HepG2 (cell line): ENCODE results near the gene PRDM8. TPM values are rescaled to one million over a fixed set of nuclear protein-coding genes. Genes with fewer than 3 reads are reported as not detected.
"Not testable (repeated sequence)": the region's sequence is repeated elsewhere in the genome, so short reads cannot be mapped to it uniquely, and the experiment has no call there.

Experiments used
- ATAC-seq: fragments of 200-7000 bp; cut with Tn5 transposase; 3 replicates; pipeline ENCODE4 v1.9.1; 2020; ENCODE audit warnings: mild to moderate bottlenecking, moderate library complexity
- BruUV-seq: library from RNA; stranded (reverse); fragments of 400-500 nt; replicated peaks from 2 replicates; lab custom pipeline; 2021; lab: Mats Ljungman, UMichigan
- CTCF ChIA-PET: fragments of 300-600 bp; formaldehyde crosslinking; extraction: SDS; loops from one replicate; lab custom pipeline; 2021; ENCODE audit warnings: low total read pairs, inconsistent platforms, low intra/inter-chr PET ratio; lab: Yijun Ruan, JAX
- POLR2A ChIA-PET: fragments of 350-600 bp; sonication (Branson Sonifier 250); formaldehyde crosslinking; loops from one replicate; lab custom pipeline; 2020; ENCODE audit warnings: antibody characterized with exemption, inconsistent platforms; lab: Yijun Ruan, JAX
- DNase-seq: peaks from one replicate; pipeline ENCODE4 v3.0.0-alpha.2; 2015; ENCODE audit warnings: low spot score
- FAIRE-seq: peaks from 3 replicates; lab custom pipeline; 2011; peaks lifted over from hg19 to GRCh38; lab: Jason Lieb, UNC
- H2AFZ ChIP-seq: one replicate; pipeline ENCODE4 v1.6.1; 2011; ENCODE audit warnings: low read length, inconsistent platforms
- H3K27ac ChIP-seq: fragments of 300-600 bp; 3 replicates; pipeline ENCODE4 v1.8.0; 2011; ENCODE audit warnings: mixed run types, mild to moderate bottlenecking, mixed read lengths, low read length, inconsistent platforms; ENCODE audit not compliant: insufficient read depth; ENCODE audit errors: extremely low read length
- H3K27me3 ChIP-seq, 2 experiments: fragments of 200-600 bp in 1 of 2; 2 replicates in 1 of 2; 3 replicates in 1 of 2; pipeline versions ENCODE4 v1.6.0 to v1.8.0; 2011; ENCODE audit warnings: low read length in 2 of 2, mild to moderate bottlenecking in 2 of 2, moderate library complexity in 2 of 2, inconsistent platforms in 1 of 2; ENCODE audit not compliant: insufficient read depth in 2 of 2, control insufficient read depth in 1 of 2
- H3K36me3 ChIP-seq, 2 experiments: fragments of 200-600 bp in 1 of 2; replicated peaks in 1 of 2; 2 replicates in 1 of 2; 3 replicates in 1 of 2; pipeline versions ENCODE4 v1.5.1 to v1.8.0; 2011; ENCODE audit warnings: low read length in 2 of 2, inconsistent platforms in 1 of 2; ENCODE audit not compliant: insufficient read depth in 2 of 2, control insufficient read depth in 1 of 2
- H3K4me1 ChIP-seq: 2 replicates; pipeline ENCODE4 v1.5.1; 2012; ENCODE audit warnings: low read length, inconsistent platforms; ENCODE audit not compliant: insufficient read depth
- H3K4me2 ChIP-seq: 2 replicates; pipeline ENCODE4 v1.6.0; 2011; ENCODE audit warnings: low read depth, low read length, inconsistent platforms
- H3K4me3 ChIP-seq, 3 experiments: fragments of 200-600 bp in 1 of 3; sonication (generic), shearing (Covaris generic) in 1 of 3; replicated peaks in 1 of 3; 2 replicates each; pipeline ENCODE4 v1.5.1; 2011 to 2016; ENCODE audit warnings: low read length in 3 of 3, inconsistent platforms in 2 of 3, low read depth in 2 of 3, mild to moderate bottlenecking in 2 of 3, control low read depth in 1 of 3, mixed read lengths in 1 of 3; ENCODE audit not compliant: insufficient read depth in 1 of 3
- H3K79me2 ChIP-seq: one replicate; pipeline ENCODE4 v1.6.1; 2011; ENCODE audit warnings: low read length, inconsistent platforms; ENCODE audit not compliant: insufficient read depth
- H3K9ac ChIP-seq: 2 replicates; pipeline ENCODE4 v1.6.0; 2011; ENCODE audit warnings: mild to moderate bottlenecking, low read depth, low read length, inconsistent platforms; ENCODE audit not compliant: insufficient read depth
- H3K9me3 ChIP-seq: 2 replicates; pipeline ENCODE4 v1.5.1; 2012; ENCODE audit warnings: mild to moderate bottlenecking, low read length
- H4K20me1 ChIP-seq: 2 replicates; pipeline ENCODE4 v1.6.0; 2011; ENCODE audit warnings: inconsistent platforms, mild to moderate bottlenecking, low read length, moderate library complexity; ENCODE audit not compliant: insufficient read depth
- ATF7 ChIP-seq, 2 experiments: fragments of 450-650 bp in 1 of 2; sonication (generic) in 1 of 2; formaldehyde crosslinking in 1 of 2; IDR thresholded peaks; 2 replicates each; pipeline versions ENCODE4 v1.4.0 to v1.6.1; 2016 to 2020; ENCODE audit warnings: antibody characterized with exemption in 1 of 2, mild to moderate bottlenecking in 1 of 2, missing genetic modification reagents in 1 of 2
- CREM ChIP-seq, 2 experiments: sonication (generic) in 1 of 2; formaldehyde crosslinking in 1 of 2; IDR thresholded peaks; 2 replicates each; pipeline versions ENCODE4 v1.4.0 to v1.6.1; 2016 to 2020; ENCODE audit warnings: antibody characterized with exemption in 1 of 2, mild to moderate bottlenecking in 1 of 2, missing genetic modification reagents in 1 of 2
- GATAD2A ChIP-seq: IDR thresholded peaks from 2 replicates; pipeline ENCODE4 v1.6.1; 2016
- RBM39 ChIP-seq: fragments of 200-400 bp; formaldehyde crosslinking; IDR thresholded peaks from one replicate; pipeline ENCODE4 v1.6.1; 2018; ENCODE audit warnings: antibody characterized with exemption, mild to moderate bottlenecking, low read depth, low read length; ENCODE audit not compliant: poor library complexity, severe bottlenecking
- ZBTB4 ChIP-seq: sonication (generic); formaldehyde crosslinking; IDR thresholded peaks from 2 replicates; pipeline ENCODE4 v1.4.0; 2020; ENCODE audit warnings: missing genetic modification reagents, mild to moderate bottlenecking, borderline replicate concordance
- ZNF124 ChIP-seq: sonication (generic); formaldehyde crosslinking; IDR thresholded peaks from 2 replicates; pipeline ENCODE4 v1.4.0; 2020; ENCODE audit warnings: missing genetic modification reagents
- ZNF44 ChIP-seq: sonication (generic); formaldehyde crosslinking; IDR thresholded peaks from 2 replicates; pipeline ENCODE4 v1.5.1; 2020; ENCODE audit warnings: mild to moderate bottlenecking, missing genetic modification reagents
- ZNF644 ChIP-seq: IDR thresholded peaks from 2 replicates; pipeline ENCODE4 v1.6.1; 2016; ENCODE audit warnings: low read depth
- WGBS: methylation state at CpG from one replicate; pipeline ENCODE4 v1.1.6; 2017; ENCODE audit warnings: low lambda C conversion rate; 5-methylcytosine and 5-hydroxymethylcytosine counted together
- in situ Hi-C: cut with HindIII; loops from 2 replicates; pipeline ENCODE4 v1.10.0; 2017; ENCODE audit warnings: low pct_unique_long_range_greater_than_20kb; ENCODE audit not compliant: extremely low pct_ligation_motif_present
- intact Hi-C: fragments of 100-400 bp; cut with micrococcal nuclease; formaldehyde crosslinking; loops from one replicate; pipeline ENCODE4 v1.10.0; 2022; ENCODE audit not compliant: unreplicated experiment
- polyA plus RNA-seq, 8 experiments: library from polyadenylated mRNA; depleted of rRNA in 3 of 8; stranded (reverse) in 7 of 8; unstranded in 1 of 8; fragments of >200 nt; fragmentation: Illumina TruSeq in 4 of 8; extraction: Trizol in 4 of 8; gene quantifications; 2 replicates each; pipeline versions ENCODE4 v1.2.1 to v1.2.3, GENCODE V29; 2011 to 2016; ENCODE audit warnings: low read depth in 4 of 8, missing spikeins in 1 of 8, mixed read lengths in 1 of 8; ENCODE audit not compliant: insufficient read depth in 1 of 8
- total RNA-seq, 5 experiments: library from RNA; depleted of rRNA; stranded (reverse); fragments of >200 nt; fragmentation: Illumina TruSeq; extraction: Trizol; gene quantifications; 2 replicates each; pipeline ENCODE4 v1.2.3, GENCODE V29; 2016; ENCODE audit warnings: low read depth in 1 of 5

The PRDM8 gene
- total and polyA plus RNA-seq, 2 of the 13 experiments (the other 11 are each of a cell fraction or from before 2014, with no cell fraction given), result 0.09 TPM; not detected in 1

- TF ChIP-seq ZNF644 (CRISPR knock-in tag), result no peak
- no peak for TF ChIP-seq ATF7 (IDR thresholded peaks at IDR 0.05)
- no peak for TF ChIP-seq ATF7 (CRISPR knock-in tag; IDR thresholded peaks at IDR 0.05)
- no peak for TF ChIP-seq CREM (IDR thresholded peaks at IDR 0.05)
- TF ChIP-seq CREM (CRISPR knock-in tag; IDR thresholded peaks at IDR 0.05), result no peak
- TF ChIP-seq ZBTB4 (CRISPR knock-in tag), result no peak
- TF ChIP-seq GATAD2A (CRISPR knock-in tag), result no peak
- no peak for TF ChIP-seq ZNF44 (CRISPR knock-in tag)
- no peak for TF ChIP-seq ZNF124 (CRISPR knock-in tag)
- TF ChIP-seq RBM39, result no peak
- Histone ChIP-seq H3K4me2 (no peak overlapping the region), H3K79me2 (no peaks in the 10 kb centered on the region), H3K4me3 (no peak overlapping the region), H3K27me3 (no peaks in the 10 kb centered on the region), H3K36me3 (no peaks in the 10 kb centered on the region), H3K9me3 (no peaks in the 10 kb centered on the region), H2AFZ (no peak overlapping the region), H3K27ac (no peak overlapping the region), H3K9ac (no peak overlapping the region), H3K4me1 (no peaks in the 10 kb centered on the region), H4K20me1 (no peaks in the 10 kb centered on the region)
- no peak for ATAC-seq
- DNase-seq, result no peak
- WGBS, result 0% methylated on average over 2 of the region's 2 CpGs
- in situ Hi-C loops, result no loop called here
- intact Hi-C loops, result no loop called here
- ChIA-PET POLR2A (no interaction called here), CTCF (no interaction called here)
- BruUV-seq, result no TSS peak
- no peak for FAIRE-seq
These were observed 23.5 kb upstream of the PRDM8 start for GRCh38 chr4:80173841-80174240.

GRCh38 chr4:80177793-80178192 lies 19.5 kb upstream of the PRDM8 start:
- DNase-seq, H3K79me2 ChIP-seq, H3K4me3 ChIP-seq, H3K36me3 ChIP-seq, in situ Hi-C loops, intact Hi-C loops, H3K9ac ChIP-seq, H3K4me2 ChIP-seq, H3K27ac ChIP-seq, ATAC-seq, H3K4me1 ChIP-seq, H4K20me1 ChIP-seq, BruUV-seq, CTCF ChIA-PET, FAIRE-seq, POLR2A ChIA-PET, H2AFZ ChIP-seq, H3K9me3 ChIP-seq, H3K27me3 ChIP-seq: not testable (repeated sequence)
